ENCODE results near the gene TEX14.

DNA sequence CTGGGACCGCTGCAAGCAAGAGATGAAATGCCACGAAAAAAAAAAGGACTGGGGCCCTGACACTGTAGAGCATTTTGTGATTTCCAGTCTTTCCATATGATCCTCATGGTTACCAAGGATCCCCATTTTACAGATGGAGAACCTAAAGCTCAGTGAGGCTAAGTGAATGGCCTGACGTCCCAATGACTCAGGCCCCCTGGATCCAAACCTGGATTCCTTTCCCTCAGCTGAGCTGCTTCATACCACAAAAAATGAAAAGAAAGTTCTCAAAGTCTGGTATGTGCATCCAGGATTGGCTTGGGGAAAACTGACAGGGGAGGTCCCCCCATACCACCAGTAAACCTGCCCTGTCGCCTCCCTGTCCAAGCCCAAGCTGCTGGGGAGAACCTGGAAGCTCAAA, 80.5 kb downstream of the TEX14 start:
- no peak for TF ChIP-seq EZH2 (IDR thresholded peaks at IDR 0.05; ENCODE audit: borderline replicate concordance, low read depth, low read length, severe bottlenecking)
- TF ChIP-seq, protein P1, sequence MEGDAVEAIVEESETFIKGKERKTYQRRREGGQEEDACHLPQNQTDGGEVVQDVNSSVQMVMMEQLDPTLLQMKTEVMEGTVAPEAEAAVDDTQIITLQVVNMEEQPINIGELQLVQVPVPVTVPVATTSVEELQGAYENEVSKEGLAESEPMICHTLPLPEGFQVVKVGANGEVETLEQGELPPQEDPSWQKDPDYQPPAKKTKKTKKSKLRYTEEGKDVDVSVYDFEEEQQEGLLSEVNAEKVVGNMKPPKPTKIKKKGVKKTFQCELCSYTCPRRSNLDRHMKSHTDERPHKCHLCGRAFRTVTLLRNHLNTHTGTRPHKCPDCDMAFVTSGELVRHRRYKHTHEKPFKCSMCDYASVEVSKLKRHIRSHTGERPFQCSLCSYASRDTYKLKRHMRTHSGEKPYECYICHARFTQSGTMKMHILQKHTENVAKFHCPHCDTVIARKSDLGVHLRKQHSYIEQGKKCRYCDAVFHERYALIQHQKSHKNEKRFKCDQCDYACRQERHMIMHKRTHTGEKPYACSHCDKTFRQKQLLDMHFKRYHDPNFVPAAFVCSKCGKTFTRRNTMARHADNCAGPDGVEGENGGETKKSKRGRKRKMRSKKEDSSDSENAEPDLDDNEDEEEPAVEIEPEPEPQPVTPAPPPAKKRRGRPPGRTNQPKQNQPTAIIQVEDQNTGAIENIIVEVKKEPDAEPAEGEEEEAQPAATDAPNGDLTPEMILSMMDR (IDR thresholded peaks at IDR 0.05; ENCODE audit: borderline replicate concordance, extremely low read depth, low read length, poor library complexity, severe bottlenecking): no peak

Measured in DND-41 (cell line).